Hindlimb muscle (tissue), 1 donor: ENCODE results near the gene ANKRD13D. TPM values are rescaled to one million over a fixed set of nuclear protein-coding genes. Genes with fewer than 3 reads are reported as not detected.

ENCODE experiments used
- DNase-seq: peaks from one replicate; pipeline ENCODE4 v3.0.0-alpha.2; 2013
- polyA plus RNA-seq: library from polyadenylated mRNA; unstranded; fragments of 120-200 nt; gene quantifications from one replicate; pipeline ENCODE4 v1.2.1, GENCODE V29; 2013; ENCODE audit not compliant: insufficient read length

Gene ANKRD13D
- polyA plus RNA-seq, 1 donor = 34.4 TPM

GRCh38 chr11:67261946-67262681, 27.0 kb upstream of the ANKRD13D start:
- no peak for DNase-seq

DNA sequence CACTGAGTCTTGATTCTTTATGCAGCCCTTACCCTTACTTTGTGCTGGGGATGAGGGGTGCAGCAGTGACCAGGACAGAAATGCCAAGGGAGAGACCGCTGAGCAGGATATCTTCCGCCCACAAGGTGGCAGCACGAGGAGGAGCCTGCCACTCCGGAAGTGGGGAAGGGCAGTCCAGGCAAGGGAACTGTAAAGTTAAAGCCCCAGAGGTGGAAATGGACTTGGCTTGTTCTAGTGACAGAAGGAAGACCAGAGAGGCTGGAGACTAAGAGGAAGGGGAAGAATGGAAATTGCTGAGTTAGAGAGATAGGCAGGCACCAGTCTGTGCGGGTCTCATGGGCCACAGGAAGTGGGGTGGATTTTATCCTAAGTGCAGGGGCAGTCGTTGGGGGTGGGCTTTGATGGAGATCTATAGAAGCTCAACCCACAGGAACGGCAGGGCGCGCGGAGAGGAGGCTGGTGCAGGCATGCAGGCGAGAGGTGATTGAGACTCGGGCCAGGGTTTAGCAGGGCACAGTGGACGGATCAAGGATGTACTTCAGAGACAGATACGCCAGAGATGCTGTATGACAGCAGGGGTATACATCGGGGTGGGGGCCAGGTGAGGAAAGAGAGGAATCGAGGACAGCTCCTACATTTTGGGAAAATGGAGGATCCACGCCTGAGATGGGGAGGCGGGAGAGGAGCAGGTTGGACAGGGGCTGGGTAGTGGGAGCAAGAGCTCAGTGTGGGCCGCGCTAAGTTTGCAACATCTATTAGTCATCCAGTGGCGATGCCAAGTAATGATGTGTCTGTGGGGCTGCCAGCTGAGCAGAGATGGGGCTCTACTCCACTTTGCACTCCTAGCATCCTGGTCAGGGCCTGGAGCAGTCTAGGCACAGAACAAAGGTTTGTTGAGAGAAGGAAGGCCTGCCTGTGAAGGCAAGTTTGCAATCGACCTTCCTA, 26.1 kb upstream of the ANKRD13D start:
- peak; percentile 68 for DNase-seq

- no peak for DNase-seq
These were observed 24.8 kb upstream of the ANKRD13D start for GRCh38 chr11:67264260-67264659.

GRCh38 chr11:67264877-67265632, 24.0 kb upstream of the ANKRD13D start:
- no peak for DNase-seq

DNA sequence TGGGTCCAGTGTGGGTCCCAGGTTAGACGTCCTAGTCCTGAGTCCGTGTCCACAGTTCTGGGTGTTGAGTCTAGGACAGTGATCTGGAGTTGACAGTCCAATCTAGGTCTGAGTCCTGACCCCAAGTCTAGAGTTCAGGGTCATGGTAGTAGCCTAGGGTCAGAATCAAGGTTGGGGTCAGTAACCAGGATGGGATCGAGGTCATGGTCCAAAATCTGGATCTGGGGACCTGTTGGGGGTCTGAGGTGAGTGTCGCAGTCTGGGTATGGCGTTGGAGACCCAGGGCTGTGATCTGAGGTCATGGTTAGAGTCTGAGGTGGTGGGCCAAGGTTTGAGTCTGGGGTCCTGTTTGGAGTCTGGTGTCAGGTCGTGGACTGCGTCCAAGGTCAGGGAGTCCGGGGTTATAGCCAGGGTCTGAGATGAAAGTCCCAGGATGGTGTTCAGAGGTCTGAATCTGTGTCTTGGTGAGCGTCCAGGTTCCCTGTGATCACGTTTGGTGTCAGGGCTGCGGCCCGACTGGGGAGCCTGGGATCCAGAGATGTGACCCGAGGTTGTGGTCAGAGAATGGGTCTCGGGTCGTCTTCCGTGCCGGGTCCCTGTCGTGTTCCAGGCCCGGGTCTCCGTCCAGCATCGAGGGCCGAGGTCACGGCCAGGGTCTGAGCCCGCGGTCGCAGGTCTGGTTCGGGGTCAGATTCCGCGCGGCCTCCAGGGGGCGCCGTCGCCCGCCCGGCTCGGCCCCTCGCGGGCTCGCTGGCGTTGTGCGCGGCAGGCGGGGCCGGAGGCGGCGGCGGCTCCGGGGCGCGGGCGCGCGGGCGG, 23.3 kb upstream of the ANKRD13D start:
- DNase-seq = peak; percentile 83

DNA sequence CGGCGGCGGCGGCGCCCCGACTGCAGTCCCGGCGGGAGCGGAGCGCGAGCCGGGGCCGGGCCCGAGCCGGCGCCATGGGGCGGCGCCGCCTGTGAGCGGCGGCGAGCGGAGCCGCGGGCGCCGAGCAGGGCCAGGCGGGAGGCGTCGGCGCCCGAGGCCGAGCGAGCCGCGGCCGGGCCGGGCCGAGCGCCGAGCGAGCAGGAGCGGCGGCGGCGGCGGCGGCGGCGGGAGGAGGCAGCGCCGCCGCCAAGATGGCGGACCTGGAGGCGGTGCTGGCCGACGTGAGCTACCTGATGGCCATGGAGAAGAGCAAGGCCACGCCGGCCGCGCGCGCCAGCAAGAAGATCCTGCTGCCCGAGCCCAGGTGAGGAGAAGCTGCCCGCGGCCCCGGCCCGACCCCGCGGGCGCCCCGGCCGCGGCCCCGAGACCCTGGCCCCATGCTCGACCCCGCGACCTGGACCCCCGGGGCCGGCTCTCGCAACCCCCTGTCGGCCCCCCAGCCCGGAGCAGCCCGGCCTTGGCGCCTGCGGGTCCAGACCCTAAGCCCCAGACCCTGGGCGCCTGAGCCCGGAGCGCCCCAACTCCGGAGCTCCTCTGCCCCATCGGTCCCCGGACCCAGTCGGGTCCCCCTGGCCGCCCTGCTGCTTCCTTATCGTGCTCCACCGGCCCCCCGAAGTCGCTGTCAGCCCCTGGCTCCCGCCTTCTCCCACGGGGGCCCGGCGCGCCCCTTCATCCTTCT, 22.5 kb upstream of the ANKRD13D start, which contains the start of gene GRK2:
GRK2 (plus strand) TSS at position 25 of the 739 bp plus-strand sequence; CDS start at position 252, 227 bp downstream.
- DNase-seq = no peak

DNA sequence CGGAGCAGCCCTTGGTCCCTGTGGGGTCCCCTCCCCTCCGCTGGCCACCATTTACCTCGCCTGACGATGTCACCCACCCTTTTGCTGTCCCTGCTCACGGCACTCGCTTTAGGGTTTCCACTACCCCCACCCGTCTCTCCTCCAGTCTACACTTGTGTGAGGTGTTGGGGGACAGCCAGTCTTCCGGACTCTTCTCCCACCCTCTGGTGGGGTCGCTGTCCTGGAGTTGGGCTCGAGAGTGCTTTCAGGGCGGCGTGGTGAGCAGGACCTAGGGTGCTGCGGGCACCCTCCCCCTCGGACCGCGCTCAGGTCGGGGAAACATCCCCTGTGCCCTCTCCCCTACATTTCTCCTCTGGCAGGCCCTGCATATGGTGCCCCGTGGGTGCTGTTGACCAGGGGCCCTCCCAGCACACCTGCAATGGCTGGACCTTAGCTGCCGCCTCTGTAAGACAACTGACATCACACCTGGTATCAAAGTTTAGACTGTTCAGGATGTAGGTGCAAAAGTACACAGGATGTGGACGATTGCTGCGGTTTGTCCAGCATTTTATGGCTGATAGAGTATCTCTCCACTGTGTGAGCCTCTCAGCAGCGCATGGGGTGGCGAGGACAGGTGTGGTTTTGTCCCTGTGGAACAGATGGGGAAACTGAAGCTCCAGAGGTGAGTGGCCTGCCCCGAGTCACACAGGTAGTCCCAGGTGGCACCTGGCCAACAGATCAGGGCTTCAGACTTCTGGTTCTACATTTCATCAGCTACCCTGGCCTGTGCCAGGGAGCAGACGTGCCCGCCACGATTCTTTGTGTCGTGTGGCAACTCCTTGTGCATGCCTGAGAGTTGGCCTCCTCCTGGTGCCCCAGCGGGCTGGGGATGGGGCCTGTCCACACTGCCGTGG, 21.7 kb upstream of the ANKRD13D start:
- DNase-seq = no peak

DNA sequence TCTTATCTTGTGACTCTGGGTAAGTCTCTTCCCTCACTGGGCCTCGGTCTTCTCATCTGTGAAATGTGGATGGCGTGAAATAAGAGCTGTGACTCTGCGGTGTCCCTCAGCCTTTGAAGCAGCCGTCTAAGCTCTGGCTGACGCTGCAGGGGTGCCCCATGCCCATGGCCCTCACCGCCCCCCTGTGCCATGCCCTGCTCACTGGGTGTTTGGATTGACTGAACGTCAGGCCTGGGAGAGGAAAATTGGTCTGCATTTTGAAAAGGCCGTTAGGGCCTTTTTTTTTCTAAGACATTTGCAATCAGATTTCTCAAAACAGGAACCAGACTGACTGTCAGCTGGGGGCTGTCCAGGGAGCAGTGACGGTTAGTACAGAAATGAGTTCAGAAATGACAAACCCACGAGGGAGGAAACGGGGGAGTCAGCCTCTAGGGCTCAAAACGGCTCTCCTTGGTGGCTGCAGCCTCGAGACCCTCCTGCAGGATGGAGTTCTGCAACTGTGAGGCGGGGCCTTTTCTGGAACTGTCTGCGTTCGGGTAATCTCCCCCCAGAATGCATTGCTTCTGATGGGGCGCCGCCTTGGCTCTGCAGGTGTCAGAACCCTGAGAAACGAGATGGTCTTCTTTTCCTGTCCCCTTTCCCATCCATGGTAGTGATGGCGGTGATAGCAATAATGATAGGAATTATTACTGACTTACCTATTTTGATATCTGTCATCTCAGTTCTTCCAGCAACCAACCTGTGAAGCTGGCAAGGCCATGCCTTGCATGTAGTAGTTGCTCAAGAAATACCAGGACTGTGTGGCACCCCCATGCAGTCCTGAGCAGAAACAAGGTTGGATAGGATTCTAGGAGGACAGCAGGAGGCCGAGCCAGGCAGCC, 20.8 kb upstream of the ANKRD13D start:
- DNase-seq = no peak

GRCh38 chr11:67268962-67269268, 20.2 kb upstream of the ANKRD13D start:
- DNase-seq = no peak

- DNase-seq = no peak
These were observed 19.5 kb upstream of the ANKRD13D start for GRCh38 chr11:67269401-67270255.

DNA sequence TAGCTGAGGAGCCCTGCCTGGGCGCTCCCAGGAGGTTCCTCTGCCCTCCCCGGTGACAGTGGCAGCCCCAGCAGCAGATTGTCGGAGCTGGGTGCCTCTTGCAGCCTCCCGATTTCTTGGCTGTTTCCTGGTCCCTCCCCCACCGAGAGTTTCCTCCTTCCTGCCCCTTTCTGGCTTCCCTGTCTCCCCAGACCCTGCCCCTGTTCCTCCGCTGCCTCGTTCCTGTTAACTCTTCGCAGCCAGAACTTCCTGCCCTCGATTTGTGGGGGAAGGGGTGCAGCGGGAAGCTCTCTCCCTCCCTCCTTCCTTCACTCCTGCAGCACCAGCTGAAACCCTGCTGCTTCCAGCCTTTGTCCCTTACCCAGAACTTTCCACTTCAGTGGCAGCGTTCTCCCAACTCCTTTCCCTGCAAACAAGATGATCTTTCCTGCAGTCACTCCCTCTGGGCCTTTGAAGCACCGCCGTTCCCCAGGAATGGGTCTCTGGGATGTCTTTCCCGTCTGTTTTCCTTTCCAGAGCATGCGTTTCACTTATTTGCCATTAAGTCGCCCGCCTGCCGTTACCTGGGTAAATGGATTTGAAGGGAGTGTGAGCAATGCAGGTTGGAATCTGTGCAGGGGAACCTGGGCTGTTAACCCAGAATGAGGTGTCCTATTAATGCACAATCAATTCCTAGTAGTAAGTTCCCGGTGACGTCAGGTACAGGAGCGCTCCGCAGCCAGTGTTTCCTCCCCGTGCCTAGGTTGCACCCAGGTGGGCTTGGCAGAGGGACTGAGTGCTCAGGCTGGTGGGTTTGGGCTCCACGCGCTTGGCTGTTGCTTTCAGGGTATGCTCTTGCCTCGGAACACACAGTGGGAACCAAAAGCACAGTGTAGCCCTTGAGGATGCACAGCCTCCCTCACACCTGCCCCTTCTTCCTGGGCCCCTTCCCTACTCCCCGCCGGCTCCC, 18.6 kb upstream of the ANKRD13D start:
- DNase-seq = peak; percentile 64

GRCh38 chr11:67271205-67271540, 17.9 kb upstream of the ANKRD13D start:
- no peak for DNase-seq

DNA sequence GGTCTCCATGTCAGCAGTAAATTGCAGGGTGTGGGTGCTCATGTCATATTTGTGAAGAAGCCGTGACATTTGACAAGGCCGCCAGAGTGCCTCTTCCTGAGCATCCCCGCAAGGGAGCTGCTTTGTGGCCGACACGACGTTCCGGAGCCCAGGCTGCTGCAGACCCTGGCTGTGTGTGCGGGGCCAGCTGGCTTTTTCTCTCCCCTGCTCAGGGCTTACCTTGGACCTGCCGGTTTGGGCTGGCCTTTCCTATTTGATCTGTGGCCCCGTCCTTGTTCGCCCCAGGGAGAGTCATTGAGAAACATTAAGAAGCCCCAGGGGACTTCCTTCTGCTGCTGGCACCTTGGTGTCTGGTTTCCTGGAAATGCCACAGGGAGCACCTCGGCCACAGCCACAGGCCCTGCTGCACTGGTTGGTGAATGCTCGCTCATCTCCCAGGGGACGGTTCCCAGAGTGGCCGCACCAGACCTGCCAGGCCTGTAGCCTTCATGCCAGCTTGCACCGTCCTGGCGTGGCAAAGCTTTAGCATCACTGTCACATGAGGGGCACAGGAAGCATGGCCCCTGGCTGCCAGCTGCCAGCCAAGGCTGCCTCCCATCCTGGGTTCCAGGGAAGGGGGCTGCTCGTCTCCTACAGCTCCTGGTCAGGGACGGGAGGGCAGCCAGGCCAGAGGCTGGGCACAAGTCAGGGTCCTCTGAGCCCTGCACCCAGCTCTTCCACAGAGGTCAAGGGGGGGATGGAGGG, 17.4 kb upstream of the ANKRD13D start:
- DNase-seq = no peak

GRCh38 chr11:67272327-67273259, 16.5 kb upstream of the ANKRD13D start:
- DNase-seq = no peak
